Panc1 (cell line): Measurements from ENCODE around the gene HEPACAM.
"Not testable (repeated sequence)": the region's sequence is repeated elsewhere in the genome, so short reads cannot be mapped to it uniquely, and the experiment has no call there.

Experiments
- POLR2AphosphoS5 ChIP-seq: IDR thresholded peaks from 2 replicates; pipeline ENCODE4 v1.6.1; 2012; ENCODE audit warnings: mild to moderate bottlenecking, low read depth, low read length, moderate library complexity
- SIN3A ChIP-seq: IDR thresholded peaks from 2 replicates; pipeline ENCODE4 v1.6.1; 2012; ENCODE audit warnings: low read depth, mild to moderate bottlenecking, low read length, moderate library complexity, borderline replicate concordance; ENCODE audit not compliant: insufficient read depth
- TCF7L2 ChIP-seq: IDR thresholded peaks from 2 replicates; pipeline ENCODE4 v1.6.1; 2011; ENCODE audit warnings: mild to moderate bottlenecking, low read depth, low read length, inconsistent platforms
- TF ChIP-seq, protein P1 (sequence below): fragments of 450-650 bp; IDR thresholded peaks from 2 replicates; pipeline ENCODE4 v1.5.1; 2017; ENCODE audit warnings: mild to moderate bottlenecking
- TF ChIP-seq, protein P2 (sequence below), 2 experiments: IDR thresholded peaks; 2 replicates each; pipeline ENCODE4 v1.6.1; 2011 to 2012; ENCODE audit warnings: low read depth in 2 of 2, control low read depth in 1 of 2, low read length in 1 of 2, mild to moderate bottlenecking in 1 of 2, moderate library complexity in 1 of 2; ENCODE audit not compliant: insufficient read depth in 1 of 2

DNA sequence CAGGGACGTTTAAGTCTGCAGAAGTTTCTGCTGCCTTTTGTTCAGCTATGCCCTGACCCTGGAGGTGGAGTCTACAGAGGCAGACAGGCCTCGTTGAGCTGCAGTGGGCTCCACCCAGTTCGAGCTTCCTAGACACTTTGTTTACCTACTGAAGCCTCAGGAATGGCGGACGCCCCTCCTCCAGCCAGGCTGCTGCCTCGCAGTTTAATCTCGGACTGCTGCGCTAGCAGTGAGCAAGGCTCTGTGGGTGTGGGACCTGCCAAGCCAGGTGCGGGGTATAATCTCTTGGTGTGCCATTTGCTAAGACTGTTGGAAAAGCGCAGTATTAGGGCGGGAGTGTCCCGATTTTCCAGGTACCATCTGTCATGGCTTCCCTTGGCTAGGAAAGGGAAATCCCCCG lies 32.4 kb upstream of the HEPACAM start:
- TF ChIP-seq, protein P1, sequence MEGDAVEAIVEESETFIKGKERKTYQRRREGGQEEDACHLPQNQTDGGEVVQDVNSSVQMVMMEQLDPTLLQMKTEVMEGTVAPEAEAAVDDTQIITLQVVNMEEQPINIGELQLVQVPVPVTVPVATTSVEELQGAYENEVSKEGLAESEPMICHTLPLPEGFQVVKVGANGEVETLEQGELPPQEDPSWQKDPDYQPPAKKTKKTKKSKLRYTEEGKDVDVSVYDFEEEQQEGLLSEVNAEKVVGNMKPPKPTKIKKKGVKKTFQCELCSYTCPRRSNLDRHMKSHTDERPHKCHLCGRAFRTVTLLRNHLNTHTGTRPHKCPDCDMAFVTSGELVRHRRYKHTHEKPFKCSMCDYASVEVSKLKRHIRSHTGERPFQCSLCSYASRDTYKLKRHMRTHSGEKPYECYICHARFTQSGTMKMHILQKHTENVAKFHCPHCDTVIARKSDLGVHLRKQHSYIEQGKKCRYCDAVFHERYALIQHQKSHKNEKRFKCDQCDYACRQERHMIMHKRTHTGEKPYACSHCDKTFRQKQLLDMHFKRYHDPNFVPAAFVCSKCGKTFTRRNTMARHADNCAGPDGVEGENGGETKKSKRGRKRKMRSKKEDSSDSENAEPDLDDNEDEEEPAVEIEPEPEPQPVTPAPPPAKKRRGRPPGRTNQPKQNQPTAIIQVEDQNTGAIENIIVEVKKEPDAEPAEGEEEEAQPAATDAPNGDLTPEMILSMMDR, result not testable (repeated sequence)
- not testable (repeated sequence) for TF ChIP-seq SIN3A, POLR2AphosphoS5, TCF7L2
- TF ChIP-seq, protein P2, sequence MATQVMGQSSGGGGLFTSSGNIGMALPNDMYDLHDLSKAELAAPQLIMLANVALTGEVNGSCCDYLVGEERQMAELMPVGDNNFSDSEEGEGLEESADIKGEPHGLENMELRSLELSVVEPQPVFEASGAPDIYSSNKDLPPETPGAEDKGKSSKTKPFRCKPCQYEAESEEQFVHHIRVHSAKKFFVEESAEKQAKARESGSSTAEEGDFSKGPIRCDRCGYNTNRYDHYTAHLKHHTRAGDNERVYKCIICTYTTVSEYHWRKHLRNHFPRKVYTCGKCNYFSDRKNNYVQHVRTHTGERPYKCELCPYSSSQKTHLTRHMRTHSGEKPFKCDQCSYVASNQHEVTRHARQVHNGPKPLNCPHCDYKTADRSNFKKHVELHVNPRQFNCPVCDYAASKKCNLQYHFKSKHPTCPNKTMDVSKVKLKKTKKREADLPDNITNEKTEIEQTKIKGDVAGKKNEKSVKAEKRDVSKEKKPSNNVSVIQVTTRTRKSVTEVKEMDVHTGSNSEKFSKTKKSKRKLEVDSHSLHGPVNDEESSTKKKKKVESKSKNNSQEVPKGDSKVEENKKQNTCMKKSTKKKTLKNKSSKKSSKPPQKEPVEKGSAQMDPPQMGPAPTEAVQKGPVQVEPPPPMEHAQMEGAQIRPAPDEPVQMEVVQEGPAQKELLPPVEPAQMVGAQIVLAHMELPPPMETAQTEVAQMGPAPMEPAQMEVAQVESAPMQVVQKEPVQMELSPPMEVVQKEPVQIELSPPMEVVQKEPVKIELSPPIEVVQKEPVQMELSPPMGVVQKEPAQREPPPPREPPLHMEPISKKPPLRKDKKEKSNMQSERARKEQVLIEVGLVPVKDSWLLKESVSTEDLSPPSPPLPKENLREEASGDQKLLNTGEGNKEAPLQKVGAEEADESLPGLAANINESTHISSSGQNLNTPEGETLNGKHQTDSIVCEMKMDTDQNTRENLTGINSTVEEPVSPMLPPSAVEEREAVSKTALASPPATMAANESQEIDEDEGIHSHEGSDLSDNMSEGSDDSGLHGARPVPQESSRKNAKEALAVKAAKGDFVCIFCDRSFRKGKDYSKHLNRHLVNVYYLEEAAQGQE (IDR thresholded peaks at IDR 0.05; ENCODE audit: insufficient read depth in 1 of 2, low read depth in 2 of 2, low read length in 1 of 2), result not testable (repeated sequence)
